ENCODE data around the gene DPP6. TPM values are rescaled to one million over a fixed set of nuclear protein-coding genes. Genes with fewer than 3 reads are reported as not detected.
"Not testable (repeated sequence)": the region's sequence is repeated elsewhere in the genome, so short reads cannot be mapped to it uniquely, and the experiment has no call there.

DPP6 gene
- polyA plus RNA-seq, 3 donors = 0.06 to 0.68 TPM; not detected in 1

GRCh38 chr7:154646126-154647013, 594.2 kb downstream of the DPP6 start:
- 80 to 88% (median 87%) methylated on average over 11 of the region's 11 CpGs for WGBS, 3 donors

GRCh38 chr7:154647625-154648024, 595.4 kb downstream of the DPP6 start:
- H3K27ac ChIP-seq (ENCODE audit: low read depth, low read length) = no peak overlapping the region
- 75 to 89% (median 81%) methylated on average over 12 of the region's 12 CpGs for WGBS, 3 donors

More at GRCh38 chr7:154646126-154647013, 594.2 kb downstream of the DPP6 start:
- H3K27ac ChIP-seq (ENCODE audit: low read depth, low read length) = no peak overlapping the region

- no peak overlapping the region for H3K27ac ChIP-seq (ENCODE audit: low read depth, low read length)
- WGBS, 3 donors = 71 to 77% (median 76%) methylated on average over 5 of the region's 5 CpGs
Observed at GRCh38 chr7:154649015-154649414, 596.8 kb downstream of the DPP6 start.

GRCh38 chr7:154649434-154649833, 597.2 kb downstream of the DPP6 start:
- no peak overlapping the region for H3K27ac ChIP-seq (ENCODE audit: low read depth, low read length)
- 71 to 87% (median 78%) methylated on average over 5 of the region's 5 CpGs for WGBS, 3 donors

- 58 to 81% (median 69%) methylated on average over 4 of the region's 4 CpGs for WGBS, 3 donors
Observed at GRCh38 chr7:154650275-154650674, 598.1 kb downstream of the DPP6 start.

GRCh38 chr7:154651501-154651900, 599.3 kb downstream of the DPP6 start:
- WGBS, 3 donors = 83 to 91% (median 91%) methylated on average over 13 of the region's 13 CpGs
- no peak overlapping the region for H3K27ac ChIP-seq (ENCODE audit: low read depth, low read length)

More at GRCh38 chr7:154650275-154650674, 598.1 kb downstream of the DPP6 start:
- H3K27ac ChIP-seq (ENCODE audit: low read depth, low read length) = no peak overlapping the region

GRCh38 chr7:154652564-154652963, 600.4 kb downstream of the DPP6 start:
- no peak overlapping the region for H3K27ac ChIP-seq (ENCODE audit: low read depth, low read length)
- 44 to 89% (median 83%) methylated on average over 9 of the region's 9 CpGs for WGBS, 3 donors

GRCh38 chr7:154653281-154653680, 601.1 kb downstream of the DPP6 start:
- 71 to 97% (median 89%) methylated on average over 1 of the region's 1 CpG for WGBS, 3 donors

GRCh38 chr7:154656618-154657017, 604.4 kb downstream of the DPP6 start:
- WGBS, 3 donors = 75 to 81% (median 77%) methylated on average over 8 to 9 of the region's 10 CpGs
- H3K27ac ChIP-seq (ENCODE audit: low read depth, low read length) = no peak overlapping the region

More at GRCh38 chr7:154653281-154653680, 601.1 kb downstream of the DPP6 start:
- no peak overlapping the region for H3K27ac ChIP-seq (ENCODE audit: low read depth, low read length)

- no peak overlapping the region for H3K27ac ChIP-seq (ENCODE audit: low read depth, low read length)
- WGBS, 3 donors = 83 to 97% (median 90%) methylated on average over 1 of the region's 1 CpG
Observed at GRCh38 chr7:154666768-154667167, 614.6 kb downstream of the DPP6 start.

- WGBS, 3 donors = 79 to 89% (median 87%) methylated on average over 4 of the region's 4 CpGs
- H3K27ac ChIP-seq (ENCODE audit: low read depth, low read length) = no peak overlapping the region
Observed at GRCh38 chr7:154672659-154673415, 620.6 kb downstream of the DPP6 start.

- WGBS, 3 donors = 70 to 77% (median 73%) methylated on average over 6 of the region's 6 CpGs
Observed at GRCh38 chr7:154674191-154674590, 622.0 kb downstream of the DPP6 start.

GRCh38 chr7:154675560-154675959, 623.4 kb downstream of the DPP6 start:
- H3K27ac ChIP-seq (ENCODE audit: low read depth, low read length) = no peak overlapping the region
- WGBS, 3 donors = 87 to 96% (median 88%) methylated on average over 10 of the region's 10 CpGs

More at GRCh38 chr7:154674191-154674590, 622.0 kb downstream of the DPP6 start:
- no peak overlapping the region for H3K27ac ChIP-seq (ENCODE audit: low read depth, low read length)

GRCh38 chr7:154676033-154676421, 623.8 kb downstream of the DPP6 start:
- WGBS, 3 donors = 62 to 85% (median 81%) methylated on average over 7 to 11 of the region's 11 CpGs
- not testable (repeated sequence) for H3K27ac ChIP-seq (ENCODE audit: low read depth, low read length)

- 56 to 79% (median 73%) methylated on average over 9 to 10 of the region's 10 CpGs for WGBS, 3 donors
Observed at GRCh38 chr7:154676422-154677073, 624.4 kb downstream of the DPP6 start.

GRCh38 chr7:154677454-154677853, 625.3 kb downstream of the DPP6 start:
- WGBS, 3 donors = 89 to 91% (median 90%) methylated on average over 12 of the region's 12 CpGs
- H3K27ac ChIP-seq (ENCODE audit: low read depth, low read length) = no peak overlapping the region

More at GRCh38 chr7:154676422-154677073, 624.4 kb downstream of the DPP6 start:
- no peak overlapping the region for H3K27ac ChIP-seq (ENCODE audit: low read depth, low read length)

GRCh38 chr7:154678001-154678550, 625.9 kb downstream of the DPP6 start:
- not testable (repeated sequence) for H3K27ac ChIP-seq (ENCODE audit: low read depth, low read length)
- WGBS, 3 donors = 86 to 92% (median 87%) methylated on average over 18 of the region's 18 CpGs

GRCh38 chr7:154679379-154680053, 627.3 kb downstream of the DPP6 start:
- no peak overlapping the region for H3K27ac ChIP-seq (ENCODE audit: low read depth, low read length)
- WGBS, 3 donors = 70 to 76% (median 76%) methylated on average over 8 of the region's 8 CpGs
